ENCODE results near the gene KIAA0825.

DNA sequence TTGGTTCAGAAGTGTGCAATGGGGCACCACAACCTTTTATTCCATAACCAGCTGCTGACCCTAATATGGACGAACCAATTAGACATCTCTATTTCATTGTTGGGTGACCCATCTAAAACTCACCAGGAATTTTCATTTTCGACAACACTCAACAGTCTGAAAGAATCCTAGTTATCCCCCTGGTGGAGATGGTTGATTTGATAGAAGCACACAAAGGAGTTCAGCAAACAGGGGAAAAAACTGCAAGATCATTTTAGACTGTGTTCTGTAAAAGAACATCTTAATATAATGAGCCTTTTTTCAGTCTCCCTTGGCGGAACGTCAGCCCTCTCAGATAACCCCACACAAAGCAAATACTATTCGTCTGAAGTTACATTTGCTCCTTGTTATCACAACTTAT, 367.4 kb downstream of the KIAA0825 start:
- TF ChIP-seq EZH2phosphoT487 (IDR thresholded peaks at IDR 0.05; ENCODE audit: insufficient read depth, low read depth) (no peak), EZH2 (IDR thresholded peaks at IDR 0.05; ENCODE audit: insufficient read depth, poor library complexity, severe bottlenecking) (no peak)
